D721Med (cell line): ENCODE data around the gene ACP7.

ENCODE experiments used
- DNase-seq: peaks from one replicate; pipeline ENCODE4 v3.0.0; 2011; ENCODE audit warnings: low spot score; ENCODE audit not compliant: insufficient read length
- FAIRE-seq: peaks from 2 replicates; lab custom pipeline; 2011; peaks lifted over from hg19 to GRCh38; lab: Jason Lieb, UNC
- CTCF ChIP-seq: IDR thresholded peaks from 2 replicates; pipeline ENCODE4 v1.5.1; 2012; ENCODE audit warnings: mild to moderate bottlenecking, control low read depth; ENCODE audit not compliant: insufficient read depth; ENCODE audit errors: missing control alignments

Gene ACP7

GRCh38 chr19:39135701-39136100, 51.5 kb downstream of the ACP7 start:
- no peak for TF ChIP-seq CTCF
- no peak for DNase-seq
- no peak for FAIRE-seq

GRCh38 chr19:39136225-39136940, 52.2 kb downstream of the ACP7 start:
- TF ChIP-seq CTCF, result no peak
- FAIRE-seq (no peak), DNase-seq (no peak)

- TF ChIP-seq CTCF, result no peak
- FAIRE-seq, result no peak
- DNase-seq, result no peak
Measured at GRCh38 chr19:39137131-39137530, 53.0 kb downstream of the ACP7 start.

GRCh38 chr19:39138221-39139211, 54.3 kb downstream of the ACP7 start:
- no peak for TF ChIP-seq CTCF
- no peak for FAIRE-seq

GRCh38 chr19:39139305-39139874, 55.2 kb downstream of the ACP7 start:
- no peak for TF ChIP-seq CTCF
- FAIRE-seq (no peak), DNase-seq (no peak)

More at GRCh38 chr19:39138221-39139211, 54.3 kb downstream of the ACP7 start:
- DNase-seq, result peak; percentile 63

GRCh38 chr19:39139971-39140453, 55.8 kb downstream of the ACP7 start:
- FAIRE-seq, result no peak
- TF ChIP-seq CTCF, result no peak

More at GRCh38 chr19:39139971-39140453, 55.8 kb downstream of the ACP7 start:
- DNase-seq, result no peak
